ENCODE results near the gene TTLL1.
"Not testable (repeated sequence)": the region's sequence is repeated elsewhere in the genome, so short reads cannot be mapped to it uniquely, and the experiment has no call there.

TTLL1 gene

DNA sequence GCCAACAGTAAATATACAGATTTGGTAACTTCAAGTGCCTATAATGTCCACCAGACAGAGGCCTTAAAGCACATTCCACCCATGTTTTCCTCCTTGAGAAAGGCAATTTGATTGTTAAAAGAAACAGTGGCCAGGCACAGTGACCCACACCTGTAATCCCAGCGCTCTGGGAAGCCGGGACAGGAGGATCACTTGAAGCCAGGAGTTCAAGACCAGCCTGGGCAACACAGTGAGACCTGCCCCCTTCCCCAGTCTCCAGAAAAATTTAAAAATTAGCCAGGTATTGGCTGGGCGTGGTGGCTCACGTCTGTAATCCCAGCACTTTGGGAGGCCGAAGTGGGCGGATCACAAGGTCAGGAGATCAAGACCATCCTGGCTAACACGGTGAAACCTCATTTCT lies 93.5 kb downstream of the TTLL1 start:
- in situ Hi-C loops (cut with HindIII; ENCODE audit: low sequenced_read_pairs): not testable (repeated sequence)

DNA sequence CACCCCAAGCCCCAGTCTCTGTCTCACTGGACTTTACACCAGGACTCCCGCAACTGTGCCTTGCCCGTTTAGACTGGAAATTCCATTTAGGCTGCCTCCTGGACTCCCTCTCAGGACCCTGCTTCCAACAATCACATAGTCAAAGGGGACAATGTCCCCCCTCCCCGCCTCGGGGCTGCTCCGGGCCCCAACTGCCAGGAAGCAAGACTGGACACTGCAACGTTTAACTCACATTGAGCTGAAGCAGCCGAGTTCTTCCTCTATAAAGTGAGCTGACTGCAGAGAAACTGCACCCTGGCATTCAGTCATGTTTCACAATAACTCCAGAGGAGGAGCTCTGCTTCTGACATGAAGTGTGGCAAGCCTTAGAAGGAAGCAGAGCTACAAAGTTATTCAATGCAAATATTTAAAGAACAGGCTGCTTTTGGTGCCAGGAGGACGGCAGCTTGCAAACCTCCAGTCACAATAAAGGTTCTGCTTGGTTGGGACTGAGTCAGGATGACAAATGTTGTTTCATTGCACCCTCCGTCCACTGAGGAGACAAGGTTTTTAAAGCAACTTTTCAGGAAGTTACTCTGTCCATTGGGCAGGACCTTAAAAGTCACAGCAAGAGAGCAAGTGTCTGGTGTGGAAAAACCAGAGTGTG lies 94.2 kb downstream of the TTLL1 start:
- in situ Hi-C loops (cut with HindIII; ENCODE audit: low sequenced_read_pairs): no loop called here

DNA sequence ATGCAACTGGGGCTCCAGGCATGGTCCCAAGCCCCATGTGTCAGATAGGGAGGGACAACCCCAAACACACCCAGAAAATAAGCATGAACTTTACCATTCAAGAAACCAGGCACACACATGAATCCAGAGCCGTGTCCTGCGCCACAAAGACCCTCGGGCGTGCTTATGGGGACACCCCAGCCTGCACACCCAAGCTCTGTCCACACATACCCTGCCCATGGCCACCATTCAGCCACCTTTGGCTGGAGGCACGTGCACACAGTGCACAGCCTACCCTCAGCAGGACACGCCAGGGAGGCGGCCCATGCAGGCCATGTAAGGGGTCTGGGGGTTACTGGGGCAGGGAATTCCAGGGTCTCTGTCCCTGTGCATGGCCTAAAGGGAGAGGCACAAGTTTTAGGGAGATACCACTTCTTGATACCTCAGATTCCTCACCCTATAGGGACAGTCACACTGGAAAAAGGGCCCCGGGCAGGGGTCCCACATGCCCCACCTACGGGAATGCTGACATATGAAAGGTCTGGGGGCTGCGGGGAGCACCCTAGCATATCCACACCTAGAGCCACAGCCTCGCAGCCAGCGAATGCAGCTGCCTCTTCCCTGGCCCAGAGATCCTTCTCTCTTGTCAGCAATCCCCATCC lies 94.8 kb downstream of the TTLL1 start:
- in situ Hi-C loops (cut with HindIII; ENCODE audit: low sequenced_read_pairs): no loop called here

DNA sequence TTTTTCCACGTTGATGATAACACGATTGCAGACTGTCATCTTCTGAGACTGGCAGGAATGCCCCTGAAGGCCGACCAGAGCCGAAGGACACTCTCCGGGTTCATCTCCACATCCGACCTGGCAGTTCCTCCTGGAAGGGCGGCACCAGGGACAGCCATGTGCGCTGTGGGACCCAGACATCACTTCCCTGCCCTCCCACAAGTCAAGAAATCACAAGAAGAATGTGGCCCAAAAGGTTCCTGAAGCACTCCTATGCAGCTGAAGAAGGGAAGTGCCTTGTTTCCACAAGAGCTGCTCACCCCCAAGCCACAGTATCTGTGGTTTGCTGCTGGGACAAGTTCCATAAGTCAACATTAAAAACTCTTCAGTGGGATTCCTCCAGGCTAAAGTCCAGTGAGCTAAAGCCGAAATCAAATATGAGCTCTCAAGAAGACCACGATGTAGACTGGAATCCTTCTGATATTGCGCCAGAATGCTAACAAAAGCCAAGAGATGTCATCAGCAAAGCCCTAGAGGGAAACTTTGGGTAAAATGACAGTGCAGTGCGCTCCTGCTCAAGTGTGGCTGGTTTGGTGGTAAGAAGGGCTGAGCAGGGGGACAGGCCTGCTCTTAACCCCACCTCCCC lies 95.4 kb downstream of the TTLL1 start:
- in situ Hi-C loops (cut with HindIII; ENCODE audit: low sequenced_read_pairs): no loop called here

DNA sequence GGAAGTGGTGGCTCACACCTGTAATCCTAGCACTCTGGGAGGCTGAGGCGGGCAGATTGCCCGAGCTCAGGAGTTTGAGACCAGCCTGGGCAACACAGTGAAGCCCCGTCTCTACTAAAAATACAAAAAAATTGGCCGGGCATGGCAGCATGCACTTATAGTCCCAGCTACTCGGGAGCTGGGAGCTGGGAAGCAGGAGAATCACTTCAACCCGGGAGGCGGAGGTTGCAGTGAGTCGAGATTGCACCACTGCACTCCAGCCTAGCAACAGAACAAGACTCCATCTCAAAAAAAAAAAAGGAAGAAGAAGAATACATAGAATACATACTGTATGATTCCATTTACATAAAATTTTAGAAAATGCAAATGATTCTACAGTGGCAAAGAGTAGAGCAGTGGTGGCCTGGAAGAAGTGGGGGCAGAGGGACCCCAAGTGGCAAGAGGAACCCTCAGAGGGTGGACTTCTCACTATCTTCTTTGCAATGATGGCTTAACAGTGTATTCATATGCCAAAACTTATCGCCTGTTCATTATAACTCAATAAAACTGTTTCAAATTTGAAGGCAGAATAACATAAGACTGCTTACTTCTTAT lies 96.2 kb downstream of the TTLL1 start:
- in situ Hi-C loops (cut with HindIII; ENCODE audit: low sequenced_read_pairs): no loop called here

DNA sequence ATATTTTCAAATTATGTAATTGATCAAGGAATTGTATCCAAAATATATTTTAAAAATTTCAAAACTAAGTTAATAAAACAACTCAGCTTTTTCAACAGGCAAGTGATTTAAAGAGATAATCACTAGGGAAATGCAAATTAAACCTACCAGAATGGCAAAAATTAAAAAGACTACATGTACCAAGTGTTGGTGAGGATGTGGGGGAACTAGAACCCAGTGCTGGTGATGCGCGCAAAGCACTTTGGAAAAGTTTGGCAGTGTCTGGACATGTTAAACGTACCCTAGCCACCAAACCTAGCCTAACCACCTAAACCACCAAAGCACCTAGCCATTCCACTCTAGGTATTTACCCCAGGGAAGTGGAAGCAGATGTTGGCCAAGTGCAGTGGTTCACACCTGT lies 97.1 kb downstream of the TTLL1 start:
- in situ Hi-C loops (cut with HindIII; ENCODE audit: low sequenced_read_pairs): no loop called here

DNA sequence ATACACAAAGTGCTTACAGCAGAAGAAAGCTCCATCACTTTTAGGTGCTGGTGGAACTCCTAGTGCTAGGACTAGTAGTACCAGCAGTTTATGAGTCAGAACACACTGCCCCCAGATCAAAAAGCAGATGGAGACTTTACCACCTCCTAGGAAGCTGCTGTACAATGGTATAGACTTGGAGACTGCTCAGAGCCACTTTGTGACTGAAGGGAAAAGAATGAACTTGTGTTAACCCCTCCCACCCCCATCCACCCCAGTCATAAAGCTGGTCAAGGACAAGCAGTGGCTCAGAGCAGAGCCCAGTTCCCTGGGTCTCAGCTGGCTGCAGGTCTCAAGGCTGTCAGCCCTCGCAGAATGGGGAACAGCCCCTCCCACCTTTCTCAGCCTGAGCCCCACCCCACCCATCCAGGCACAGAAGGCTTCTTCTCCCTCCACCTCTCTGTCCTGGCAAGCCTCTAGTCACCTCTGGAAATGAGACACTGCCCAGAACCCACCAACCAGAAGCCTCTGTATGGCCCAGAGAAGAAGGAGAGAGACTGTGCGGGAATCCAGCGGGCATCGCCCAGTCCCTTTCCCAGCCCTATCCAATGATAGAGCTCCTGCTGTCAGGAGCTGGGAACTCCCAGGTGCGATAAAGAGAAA lies 98.1 kb downstream of the TTLL1 start:
- in situ Hi-C loops (cut with HindIII; ENCODE audit: low sequenced_read_pairs): no loop called here

DNA sequence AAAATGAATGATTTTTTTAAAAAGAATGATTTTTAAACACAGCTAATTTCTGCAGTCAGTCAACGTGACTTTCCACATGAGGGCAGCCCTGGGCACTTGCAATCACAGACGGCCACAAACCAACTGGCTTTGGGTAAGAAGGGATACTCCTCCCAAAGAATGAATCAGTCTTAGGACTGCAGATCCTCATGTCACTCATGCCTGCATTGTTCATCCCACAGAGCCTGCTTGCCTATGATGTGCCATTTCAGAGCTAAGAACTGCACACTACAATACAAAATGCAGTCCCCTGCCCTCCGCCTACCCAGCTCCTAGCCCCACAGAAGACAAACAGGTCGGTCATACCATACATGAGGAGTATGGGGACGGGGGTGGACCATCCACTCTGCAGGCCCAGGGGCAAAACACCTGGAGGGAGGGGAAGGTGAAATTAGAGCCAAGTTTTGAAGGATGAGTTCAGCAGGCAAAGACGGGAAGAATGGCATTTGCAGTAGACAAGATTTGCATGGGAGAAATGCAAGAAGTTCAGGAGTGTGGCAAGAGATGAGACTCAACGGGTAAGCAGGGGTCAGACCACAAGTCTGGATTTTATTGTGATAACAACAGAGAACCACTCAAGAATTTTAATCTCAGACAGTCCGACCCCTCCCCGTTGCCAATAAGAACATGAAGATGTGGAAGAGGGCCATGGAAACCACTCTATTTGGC lies 98.9 kb downstream of the TTLL1 start:
- in situ Hi-C loops (cut with HindIII; ENCODE audit: low sequenced_read_pairs): no loop called here

Data from DLD1 (cell line).